Renal cortical epithelial cell (primary cell): ENCODE results near the gene CISTR. TPM values are rescaled to one million over a fixed set of nuclear protein-coding genes. Genes with fewer than 3 reads are reported as not detected.
"Not testable (repeated sequence)": the region's sequence is repeated elsewhere in the genome, so short reads cannot be mapped to it uniquely, and the experiment has no call there.

Experiments
- DNase-seq: peaks from one replicate; pipeline ENCODE4 v3.0.0-alpha.2; 2011; ENCODE audit warnings: low read depth
- total RNA-seq: library from RNA; depleted of rRNA; stranded (reverse); fragments of >200 nt; gene quantifications from 2 replicates; pipeline ENCODE4 v1.2.3, GENCODE V29; 2014

CISTR gene
- total RNA-seq, 1 donor from 2014 or later = not detected

GRCh38 chr12:53719649-53720048 is 32.1 kb downstream of the CISTR start:
- no peak for DNase-seq

GRCh38 chr12:53718567-53718966 is 33.2 kb downstream of the CISTR start:
- DNase-seq = not testable (repeated sequence)

- no peak for DNase-seq
Observed at GRCh38 chr12:53717319-53717718, 34.5 kb downstream of the CISTR start.

GRCh38 chr12:53714004-53714403 is 37.8 kb downstream of the CISTR start:
- DNase-seq = no peak

- DNase-seq = no peak
Observed at GRCh38 chr12:53713516-53713915, 38.3 kb downstream of the CISTR start.

GRCh38 chr12:53712059-53712643 is 39.6 kb downstream of the CISTR start:
- DNase-seq = no peak

- DNase-seq = no peak
Observed at GRCh38 chr12:53710091-53710490, 41.7 kb downstream of the CISTR start.

GRCh38 chr12:53709671-53710070 is 42.1 kb downstream of the CISTR start:
- no peak for DNase-seq

GRCh38 chr12:53706080-53706479 is 45.7 kb downstream of the CISTR start:
- DNase-seq = no peak

GRCh38 chr12:53703756-53704155 is 48.0 kb downstream of the CISTR start:
- DNase-seq = peak; percentile 38

GRCh38 chr12:53701518-53702264 is 50.1 kb downstream of the CISTR start:
- peak; percentile 33 for DNase-seq

GRCh38 chr12:53700567-53700966 is 51.2 kb downstream of the CISTR start:
- no peak for DNase-seq

GRCh38 chr12:53699678-53700025 is 52.1 kb downstream of the CISTR start:
- DNase-seq = no peak

- no peak for DNase-seq
Observed at GRCh38 chr12:53698948-53699677, 52.7 kb downstream of the CISTR start.

- DNase-seq = no peak
Observed at GRCh38 chr12:53696655-53697331, 55.0 kb downstream of the CISTR start.

Other genes starting within 250 kb of the CISTR start
- gene NPFF, start 244.5 kb downstream of the CISTR start, total RNA-seq = not detected in 2 replicates
- 7.3 and 12.8 TPM in 2 replicates for gene ATF7, start 125.6 kb downstream of the CISTR start, total RNA-seq
- gene ATP5MC2, start 75.9 kb downstream of the CISTR start, total RNA-seq = 102 and 104 TPM in 2 replicates
- gene CALCOCO1, start 24.5 kb downstream of the CISTR start, total RNA-seq = 70.5 and 129 TPM in 2 replicates
- 0.15 TPM in 1 of 2 replicates, not detected in the other for gene HOXC13, start 186.9 kb upstream of the CISTR start, total RNA-seq
- not detected in 2 replicates for gene HOXC12, start 202.9 kb upstream of the CISTR start, total RNA-seq
- gene HOXC11, start 221.1 kb upstream of the CISTR start, total RNA-seq = 0.69 and 1.7 TPM in 2 replicates
- gene HOTAIR, start 223.0 kb upstream of the CISTR start, total RNA-seq = 1.3 TPM in 1 of 2 replicates, not detected in the other
- gene HOXC10, start 233.2 kb upstream of the CISTR start, total RNA-seq = 1.6 and 15.3 TPM in 2 replicates
- gene HOXC9, start 248.2 kb upstream of the CISTR start, total RNA-seq = 5.9 and 6.5 TPM in 2 replicates